ENCODE measurements around the gene KLHL10. TPM values are rescaled to one million over a fixed set of nuclear protein-coding genes. Genes with fewer than 3 reads are reported as not detected.
A peak's percentile ranks its signal among the peaks of the same experiment; 100 is the strongest.

KLHL10 gene
- total and polyA plus RNA-seq, 2 of the 13 experiments (the other 11 are each of a cell fraction or from before 2014, with no cell fraction given) = 0.04 to 0.08 TPM

- TF ChIP-seq TEAD2 (CRISPR knock-in tag; IDR thresholded peaks at IDR 0.05) (no peak), ZBTB7A (CRISPR knock-in tag; IDR thresholded peaks at IDR 0.05) (peak; percentile 79; the same call in 1 of the 2 replicates), POLR2A (IDR thresholded peaks at IDR 0.05; ENCODE audit: insufficient read depth in 1 of 2, low read depth in 2 of 2, low read length in 2 of 2) (peak; percentile 53 to 86), DNMT3B (CRISPR knock-in tag; conservative IDR thresholded peaks at IDR 0.05) (no peak), GATAD1 (CRISPR knock-in tag; IDR thresholded peaks at IDR 0.05) (no peak; the same call in 1 of the 2 replicates), NKX3-1 (CRISPR knock-in tag; IDR thresholded peaks at IDR 0.05) (no peak), ATF4 (CRISPR knock-in tag; IDR thresholded peaks at IDR 0.05) (no peak), HNF4G (IDR thresholded peaks at IDR 0.05; ENCODE audit: borderline replicate concordance, low read depth, low read length) (peak; percentile 40), HNF4G (CRISPR knock-in tag; IDR thresholded peaks at IDR 0.05; ENCODE audit: borderline replicate concordance, low read depth) (no peak; the same call in 1 of the 2 replicates), ISX (CRISPR knock-in tag; conservative IDR thresholded peaks at IDR 0.05) (no peak), SIN3A (IDR thresholded peaks at IDR 0.05; ENCODE audit: borderline replicate concordance, low read depth, low read length) (no peak), CREM (IDR thresholded peaks at IDR 0.05) (peak; percentile 67), CREM (CRISPR knock-in tag; IDR thresholded peaks at IDR 0.05) (no peak), ZNF543 (CRISPR knock-in tag; IDR thresholded peaks at IDR 0.05) (no peak), AGO2 (optimal IDR thresholded peaks at IDR 0.05; ENCODE audit: low read depth, low read length) (peak; percentile 80), ZNF790 (CRISPR knock-in tag; IDR thresholded peaks at IDR 0.05; ENCODE audit: borderline replicate concordance) (no peak), ZFP82 (CRISPR knock-in tag; IDR thresholded peaks at IDR 0.05; ENCODE audit: borderline replicate concordance) (no peak), MAFG (CRISPR knock-in tag; IDR thresholded peaks at IDR 0.05) (no peak)
- TF ChIP-seq, protein P1, sequence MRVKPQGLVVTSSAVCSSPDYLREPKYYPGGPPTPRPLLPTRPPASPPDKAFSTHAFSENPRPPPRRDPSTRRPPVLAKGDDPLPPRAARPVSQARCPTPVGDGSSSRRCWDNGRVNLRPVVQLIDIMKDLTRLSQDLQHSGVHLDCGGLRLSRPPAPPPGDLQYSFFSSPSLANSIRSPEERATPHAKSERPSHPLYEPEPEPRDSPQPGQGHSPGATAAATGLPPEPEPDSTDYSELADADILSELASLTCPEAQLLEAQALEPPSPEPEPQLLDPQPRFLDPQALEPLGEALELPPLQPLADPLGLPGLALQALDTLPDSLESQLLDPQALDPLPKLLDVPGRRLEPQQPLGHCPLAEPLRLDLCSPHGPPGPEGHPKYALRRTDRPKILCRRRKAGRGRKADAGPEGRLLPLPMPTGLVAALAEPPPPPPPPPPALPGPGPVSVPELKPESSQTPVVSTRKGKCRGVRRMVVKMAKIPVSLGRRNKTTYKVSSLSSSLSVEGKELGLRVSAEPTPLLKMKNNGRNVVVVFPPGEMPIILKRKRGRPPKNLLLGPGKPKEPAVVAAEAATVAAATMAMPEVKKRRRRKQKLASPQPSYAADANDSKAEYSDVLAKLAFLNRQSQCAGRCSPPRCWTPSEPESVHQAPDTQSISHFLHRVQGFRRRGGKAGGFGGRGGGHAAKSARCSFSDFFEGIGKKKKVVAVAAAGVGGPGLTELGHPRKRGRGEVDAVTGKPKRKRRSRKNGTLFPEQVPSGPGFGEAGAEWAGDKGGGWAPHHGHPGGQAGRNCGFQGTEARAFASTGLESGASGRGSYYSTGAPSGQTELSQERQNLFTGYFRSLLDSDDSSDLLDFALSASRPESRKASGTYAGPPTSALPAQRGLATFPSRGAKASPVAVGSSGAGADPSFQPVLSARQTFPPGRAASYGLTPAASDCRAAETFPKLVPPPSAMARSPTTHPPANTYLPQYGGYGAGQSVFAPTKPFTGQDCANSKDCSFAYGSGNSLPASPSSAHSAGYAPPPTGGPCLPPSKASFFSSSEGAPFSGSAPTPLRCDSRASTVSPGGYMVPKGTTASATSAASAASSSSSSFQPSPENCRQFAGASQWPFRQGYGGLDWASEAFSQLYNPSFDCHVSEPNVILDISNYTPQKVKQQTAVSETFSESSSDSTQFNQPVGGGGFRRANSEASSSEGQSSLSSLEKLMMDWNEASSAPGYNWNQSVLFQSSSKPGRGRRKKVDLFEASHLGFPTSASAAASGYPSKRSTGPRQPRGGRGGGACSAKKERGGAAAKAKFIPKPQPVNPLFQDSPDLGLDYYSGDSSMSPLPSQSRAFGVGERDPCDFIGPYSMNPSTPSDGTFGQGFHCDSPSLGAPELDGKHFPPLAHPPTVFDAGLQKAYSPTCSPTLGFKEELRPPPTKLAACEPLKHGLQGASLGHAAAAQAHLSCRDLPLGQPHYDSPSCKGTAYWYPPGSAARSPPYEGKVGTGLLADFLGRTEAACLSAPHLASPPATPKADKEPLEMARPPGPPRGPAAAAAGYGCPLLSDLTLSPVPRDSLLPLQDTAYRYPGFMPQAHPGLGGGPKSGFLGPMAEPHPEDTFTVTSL (CRISPR knock-in tag; IDR thresholded peaks at IDR 0.05; ENCODE audit: borderline replicate concordance) = 0 out of 2 replicates have a peak, but pooled peaks have one; percentile 33
- TF ChIP-seq, protein P2, sequence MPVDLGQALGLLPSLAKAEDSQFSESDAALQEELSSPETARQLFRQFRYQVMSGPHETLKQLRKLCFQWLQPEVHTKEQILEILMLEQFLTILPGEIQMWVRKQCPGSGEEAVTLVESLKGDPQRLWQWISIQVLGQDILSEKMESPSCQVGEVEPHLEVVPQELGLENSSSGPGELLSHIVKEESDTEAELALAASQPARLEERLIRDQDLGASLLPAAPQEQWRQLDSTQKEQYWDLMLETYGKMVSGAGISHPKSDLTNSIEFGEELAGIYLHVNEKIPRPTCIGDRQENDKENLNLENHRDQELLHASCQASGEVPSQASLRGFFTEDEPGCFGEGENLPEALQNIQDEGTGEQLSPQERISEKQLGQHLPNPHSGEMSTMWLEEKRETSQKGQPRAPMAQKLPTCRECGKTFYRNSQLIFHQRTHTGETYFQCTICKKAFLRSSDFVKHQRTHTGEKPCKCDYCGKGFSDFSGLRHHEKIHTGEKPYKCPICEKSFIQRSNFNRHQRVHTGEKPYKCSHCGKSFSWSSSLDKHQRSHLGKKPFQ (CRISPR knock-in tag; IDR thresholded peaks at IDR 0.05; ENCODE audit: insufficient replicate concordance) = peak; percentile 52
- TF ChIP-seq, protein P3, sequence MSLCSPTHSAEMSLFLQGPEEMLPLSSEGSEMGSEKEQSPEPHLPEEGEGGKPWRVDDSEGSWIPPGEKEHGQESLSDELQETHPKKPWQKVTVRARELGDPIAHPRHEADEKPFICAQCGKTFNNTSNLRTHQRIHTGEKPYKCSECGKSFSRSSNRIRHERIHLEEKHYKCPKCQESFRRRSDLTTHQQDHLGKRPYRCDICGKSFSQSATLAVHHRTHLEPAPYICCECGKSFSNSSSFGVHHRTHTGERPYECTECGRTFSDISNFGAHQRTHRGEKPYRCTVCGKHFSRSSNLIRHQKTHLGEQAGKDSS (CRISPR knock-in tag; IDR thresholded peaks at IDR 0.05; ENCODE audit: borderline replicate concordance, low read depth) = peak; percentile 50; the same call in 1 of the 2 replicates
These were observed 25.1 kb upstream of the KLHL10 start, which contains the start of gene FKBP10 (continued) for GRCh38 chr17:41812381-41813151.
